Chondrocyte (in vitro differentiated cells): ENCODE results near the gene SLC2A13. TPM values are rescaled to one million over a fixed set of nuclear protein-coding genes. Genes with fewer than 3 reads are reported as not detected.

Source experiments
- DNase-seq: peaks from one replicate; pipeline ENCODE4 v3.0.0; 2021; ENCODE audit warnings: mixed read lengths, low spot score
- H3K27ac Mint-ChIP-seq: one replicate; pipeline ENCODE4 v1.8.0; 2021; ENCODE audit warnings: mild to moderate bottlenecking, moderate library complexity, mixed read lengths; ENCODE audit not compliant: unreplicated experiment
- H3K27me3 Mint-ChIP-seq: 2 replicates; pipeline ENCODE4 v1.8.0; 2021; ENCODE audit warnings: low read depth, mixed read lengths
- H3K36me3 Mint-ChIP-seq: 2 replicates; pipeline ENCODE4 v1.8.0; 2021; ENCODE audit warnings: low read depth, mixed read lengths
- H3K4me1 Mint-ChIP-seq: 2 replicates; pipeline ENCODE4 v1.8.0; 2021; ENCODE audit warnings: low read depth, mild to moderate bottlenecking, mixed read lengths
- H3K4me3 Mint-ChIP-seq: one replicate; pipeline ENCODE4 v1.8.0; 2021; ENCODE audit warnings: mild to moderate bottlenecking, moderate library complexity, mixed read lengths; ENCODE audit not compliant: unreplicated experiment
- H3K9me3 Mint-ChIP-seq: 2 replicates; pipeline ENCODE4 v1.8.0; 2021; ENCODE audit warnings: low read depth, mixed read lengths
- long read RNA-seq: library from polyadenylated mRNA; stranded (forward); transcript quantifications from one replicate; pipeline ENCODE4 v2.0.0, GENCODE V29; 2021
- total RNA-seq: library from RNA; stranded (reverse); gene quantifications from 3 replicates; pipeline ENCODE4 v1.2.1, GENCODE V29; 2021
- TF ChIP-seq, protein P1 (sequence below): fragments of 200-600 bp; sonication (generic); IDR thresholded peaks from 2 replicates; pipeline ENCODE4 v1.5.0; 2021; ENCODE audit warnings: antibody characterized with exemption, mild to moderate bottlenecking, moderate library complexity

The SLC2A13 gene
- 12.3 to 14.6 TPM (median 14.4 TPM) in 3 replicates for total RNA-seq
- long read RNA-seq, full-length matches to known transcripts, result 9 of 16 reads
- long read RNA-seq, partial matches to known transcripts, result 4 of 16 reads
- long read RNA-seq, other reads (novel, unspliced or antisense), result 3 of 16 reads

DNA sequence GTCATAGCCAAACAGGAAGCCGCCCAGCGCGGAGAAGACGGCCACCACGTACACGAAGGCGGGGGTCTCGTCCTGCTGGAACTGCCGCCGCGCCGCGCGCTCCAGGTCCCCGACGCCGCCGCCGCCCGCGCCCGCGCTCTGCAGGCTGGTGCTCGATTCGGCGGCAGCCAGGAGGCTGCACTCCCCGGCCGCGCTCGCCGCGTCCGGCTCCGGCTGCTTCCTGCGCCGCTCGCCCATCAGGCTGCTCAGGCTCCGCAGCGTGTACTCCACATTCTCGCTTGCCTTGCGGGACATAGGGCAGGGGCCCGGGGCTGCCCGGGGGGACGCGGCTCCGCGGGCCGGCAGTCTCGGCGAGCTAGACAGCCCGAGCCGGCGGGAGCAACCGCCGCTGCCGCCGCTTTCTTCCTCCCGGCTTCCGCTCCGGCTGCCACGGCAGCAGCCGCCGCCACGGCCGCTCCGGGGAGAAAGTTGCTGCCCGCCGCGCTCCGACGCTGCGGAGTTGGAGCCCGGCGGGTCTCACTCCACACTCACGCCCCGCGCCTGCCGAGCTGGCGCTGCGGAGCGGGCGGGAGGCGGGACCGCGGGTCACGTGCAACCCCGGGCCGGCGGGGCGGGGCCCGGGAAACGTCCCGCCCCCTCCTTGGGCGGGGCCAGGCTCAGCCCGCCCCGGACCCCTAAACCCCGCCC is at the start of gene SLC2A13:
Gene SLC2A13, minus strand, starts transcription at position 567 of the 687 bp plus-strand sequence. Its CDS starts 273 bp downstream, at position 294.
- no peak for DNase-seq
- peaks cover 34% of the 10 kb centered on the region for H3K4me1 Mint-ChIP-seq
- H3K9me3 Mint-ChIP-seq, result no peaks in the 10 kb centered on the region
- H3K36me3 Mint-ChIP-seq, result no peaks in the 10 kb centered on the region
- peak within 1 kb of the TSS; percentile 69 for H3K4me3 Mint-ChIP-seq
- peaks cover 3% of the 10 kb centered on the region for H3K27me3 Mint-ChIP-seq
- peak within 1 kb of the TSS; percentile 80 for H3K27ac Mint-ChIP-seq
- TF ChIP-seq, protein P1, sequence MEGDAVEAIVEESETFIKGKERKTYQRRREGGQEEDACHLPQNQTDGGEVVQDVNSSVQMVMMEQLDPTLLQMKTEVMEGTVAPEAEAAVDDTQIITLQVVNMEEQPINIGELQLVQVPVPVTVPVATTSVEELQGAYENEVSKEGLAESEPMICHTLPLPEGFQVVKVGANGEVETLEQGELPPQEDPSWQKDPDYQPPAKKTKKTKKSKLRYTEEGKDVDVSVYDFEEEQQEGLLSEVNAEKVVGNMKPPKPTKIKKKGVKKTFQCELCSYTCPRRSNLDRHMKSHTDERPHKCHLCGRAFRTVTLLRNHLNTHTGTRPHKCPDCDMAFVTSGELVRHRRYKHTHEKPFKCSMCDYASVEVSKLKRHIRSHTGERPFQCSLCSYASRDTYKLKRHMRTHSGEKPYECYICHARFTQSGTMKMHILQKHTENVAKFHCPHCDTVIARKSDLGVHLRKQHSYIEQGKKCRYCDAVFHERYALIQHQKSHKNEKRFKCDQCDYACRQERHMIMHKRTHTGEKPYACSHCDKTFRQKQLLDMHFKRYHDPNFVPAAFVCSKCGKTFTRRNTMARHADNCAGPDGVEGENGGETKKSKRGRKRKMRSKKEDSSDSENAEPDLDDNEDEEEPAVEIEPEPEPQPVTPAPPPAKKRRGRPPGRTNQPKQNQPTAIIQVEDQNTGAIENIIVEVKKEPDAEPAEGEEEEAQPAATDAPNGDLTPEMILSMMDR, result peak; percentile 38

DNA sequence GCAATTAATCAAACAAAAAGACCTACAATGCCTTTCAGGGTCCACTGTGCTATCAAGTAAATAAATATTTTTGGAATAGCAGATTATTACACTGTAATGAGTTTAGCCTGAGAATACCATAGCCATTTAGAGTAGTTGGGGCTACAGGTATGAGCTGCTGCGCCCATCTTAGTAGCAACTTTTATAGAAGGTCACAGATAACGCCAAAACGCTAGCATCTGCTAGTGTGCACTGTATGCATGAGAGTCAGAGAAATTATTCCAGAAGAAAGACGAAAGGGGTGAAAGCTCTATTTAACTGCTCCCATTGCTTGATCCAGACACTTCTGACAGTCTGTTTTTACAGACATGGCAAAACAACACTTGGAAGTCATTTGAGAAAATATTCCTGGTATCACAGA is 48.5 kb upstream of the SLC2A13 start:
- DNase-seq, result no peak
- no peaks in the 10 kb centered on the region for H3K9me3 Mint-ChIP-seq
- H3K36me3 Mint-ChIP-seq, result no peaks in the 10 kb centered on the region
- H3K4me1 Mint-ChIP-seq, result no peaks in the 10 kb centered on the region
- H3K27me3 Mint-ChIP-seq, result peaks cover 12% of the 10 kb centered on the region
- no peak overlapping the region for H3K4me3 Mint-ChIP-seq
- H3K27ac Mint-ChIP-seq, result no peak overlapping the region
- TF ChIP-seq, protein P1, result no peak

DNA sequence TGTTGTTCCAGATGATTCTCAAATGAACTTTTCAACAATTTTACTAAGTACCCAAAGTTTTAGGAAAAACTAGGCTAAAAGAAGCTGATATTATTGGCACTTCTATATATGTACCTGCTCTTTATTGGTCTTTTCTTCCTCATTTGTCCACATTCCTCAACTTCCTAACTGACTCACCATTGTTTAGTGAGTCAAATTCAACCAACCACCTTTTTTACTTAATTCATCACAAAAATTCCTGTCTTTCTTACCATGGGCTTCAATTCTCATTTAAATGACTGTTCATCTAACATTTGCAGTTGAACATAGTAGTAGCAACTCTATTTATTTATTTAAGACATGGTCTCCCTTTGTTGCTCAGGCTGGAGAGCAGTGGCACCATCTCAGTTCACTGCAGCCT is 47.6 kb upstream of the SLC2A13 start:
- no peaks in the 10 kb centered on the region for H3K9me3 Mint-ChIP-seq
- no peak overlapping the region for H3K4me3 Mint-ChIP-seq
- no peak overlapping the region for H3K27ac Mint-ChIP-seq
- H3K4me1 Mint-ChIP-seq, result no peaks in the 10 kb centered on the region
- H3K36me3 Mint-ChIP-seq, result no peaks in the 10 kb centered on the region
- peaks cover 10% of the 10 kb centered on the region for H3K27me3 Mint-ChIP-seq
- no peak for DNase-seq
- TF ChIP-seq, protein P1, result no peak

DNA sequence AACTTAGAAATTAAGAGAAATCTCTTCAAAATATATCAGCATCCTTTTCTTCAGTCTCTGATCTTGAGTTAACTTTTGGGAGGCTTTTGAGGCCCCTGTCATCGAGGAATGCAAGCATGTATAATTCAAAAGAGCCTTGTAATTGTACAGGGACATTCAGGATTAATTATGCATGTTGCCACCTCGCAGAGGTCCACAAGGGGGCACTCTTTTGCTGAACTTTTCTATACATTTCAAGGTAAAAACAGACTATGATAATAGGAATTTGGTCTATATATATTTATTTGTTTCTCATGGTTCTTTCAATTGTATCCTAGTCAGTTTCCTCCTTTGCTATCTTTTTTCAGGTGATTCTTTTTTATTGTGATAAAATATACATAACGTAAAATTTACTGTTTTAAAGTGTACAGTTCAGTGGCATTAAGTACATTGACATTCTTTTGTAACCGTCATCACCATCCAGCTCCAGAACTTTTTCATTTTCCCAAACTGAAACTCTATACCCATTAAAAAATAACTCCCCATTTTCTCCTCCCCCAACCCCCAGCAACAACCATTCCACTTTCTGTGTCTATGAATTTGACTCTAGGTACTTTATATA is 47.0 kb upstream of the SLC2A13 start:
- TF ChIP-seq, protein P1, result peak; percentile 97
- no peak for DNase-seq
- no peak overlapping the region for H3K27ac Mint-ChIP-seq
- H3K4me1 Mint-ChIP-seq, result no peaks in the 10 kb centered on the region
- no peak overlapping the region for H3K4me3 Mint-ChIP-seq
- H3K9me3 Mint-ChIP-seq, result no peaks in the 10 kb centered on the region
- peaks cover 10% of the 10 kb centered on the region for H3K27me3 Mint-ChIP-seq
- H3K36me3 Mint-ChIP-seq, result no peaks in the 10 kb centered on the region

DNA sequence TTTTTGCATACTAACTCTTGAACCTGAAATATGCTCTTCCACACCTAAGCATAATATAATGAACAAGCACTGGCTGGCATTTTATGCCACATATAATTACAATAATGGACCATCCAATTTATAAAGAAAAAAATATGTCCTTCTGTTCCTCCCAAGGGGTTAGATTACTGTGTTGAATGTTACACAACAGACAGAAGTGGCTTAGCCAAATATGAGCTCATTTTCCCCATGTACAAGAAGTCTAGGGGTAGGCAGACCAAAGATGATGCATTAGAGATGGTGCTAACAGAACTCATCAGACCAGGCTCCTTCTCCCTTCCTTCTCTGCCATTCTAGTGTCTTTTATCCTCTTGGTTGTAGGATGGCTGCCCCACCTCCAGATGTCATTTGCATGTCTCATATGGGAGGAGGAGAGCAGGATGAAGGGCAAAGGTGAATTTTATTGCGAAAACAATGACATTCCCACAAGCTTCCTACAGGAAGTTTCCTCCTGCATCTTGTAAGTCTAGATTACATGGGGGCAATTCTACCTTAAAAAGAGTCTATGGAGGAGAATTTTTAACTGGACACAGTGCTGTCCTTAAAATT is 43.9 kb upstream of the SLC2A13 start:
- Mint-ChIP-seq H3K27ac (no peak overlapping the region), H3K27me3 (peaks cover 11% of the 10 kb centered on the region), H3K9me3 (no peaks in the 10 kb centered on the region), H3K36me3 (no peaks in the 10 kb centered on the region), H3K4me1 (no peaks in the 10 kb centered on the region), H3K4me3 (no peak overlapping the region)
- DNase-seq, result no peak
- TF ChIP-seq, protein P1, result no peak
